Measurements from ENCODE around the gene SLC27A3. TPM values are rescaled to one million over a fixed set of nuclear protein-coding genes. Genes with fewer than 3 reads are reported as not detected.

SLC27A3 gene
- total RNA-seq, 1 experiment from 2014 or later: 38.9 TPM

GRCh38 chr1:153816283-153816889, 41.2 kb downstream of the SLC27A3 start:
- Mint-ChIP-seq H3K4me1 (no peaks in the 10 kb centered on the region), H3K27ac (no peak overlapping the region), H3K4me3 (no peak overlapping the region), H3K9me3 (no peaks in the 10 kb centered on the region), H3K36me3 (peaks cover 64% of the 10 kb centered on the region), H3K27me3 (ENCODE audit: low read depth) (no peaks in the 10 kb centered on the region)
- DNase-seq (ENCODE audit: low spot score): no peak
- TF ChIP-seq GTF2I (CRISPR knock-in tag; conservative IDR thresholded peaks at IDR 0.05) (no peak), TP53 (CRISPR knock-in tag; IDR thresholded peaks at IDR 0.05) (no peak), PRDM15 (CRISPR knock-in tag; IDR thresholded peaks at IDR 0.05) (no peak), EMX1 (CRISPR knock-in tag; IDR thresholded peaks at IDR 0.05) (no peak), TEAD1 (CRISPR knock-in tag; IDR thresholded peaks at IDR 0.05) (no peak), NR3C1 (CRISPR knock-in tag; conservative IDR thresholded peaks at IDR 0.05; ENCODE audit: low read depth) (no peak), SOX15 (CRISPR knock-in tag; IDR thresholded peaks at IDR 0.05) (no peak), ZSCAN18 (CRISPR knock-in tag; IDR thresholded peaks at IDR 0.05) (no peak), ERG (CRISPR knock-in tag; IDR thresholded peaks at IDR 0.05) (no peak), CBFB (CRISPR knock-in tag; IDR thresholded peaks at IDR 0.05; ENCODE audit: low read depth) (no peak)
- ChIA-PET POLR2A (no interaction called here), CTCF (interaction anchor here (0.6 to 1.5 kb wide), 3 partner anchors 14 to 130 kb away, joined by 3 to 4 read pairs (median 3); partner anchors contain the start of gene DENND4B)
- no peak for ATAC-seq

GRCh38 chr1:153818876-153819275, 43.7 kb downstream of the SLC27A3 start:
- H3K4me3 Mint-ChIP-seq: no peak overlapping the region
- TF ChIP-seq NFATC4 (CRISPR knock-in tag; IDR thresholded peaks at IDR 0.05) (no peak), JAZF1 (CRISPR knock-in tag; IDR thresholded peaks at IDR 0.05) (no peak), CREB1 (CRISPR knock-in tag; IDR thresholded peaks at IDR 0.05) (no peak), GTF2I (CRISPR knock-in tag; conservative IDR thresholded peaks at IDR 0.05) (no peak), MYBL2 (CRISPR knock-in tag; IDR thresholded peaks at IDR 0.05) (no peak), ZNF138 (CRISPR knock-in tag; conservative IDR thresholded peaks at IDR 0.05) (no peak), SOX15 (CRISPR knock-in tag; IDR thresholded peaks at IDR 0.05) (no peak), ZNF317 (CRISPR knock-in tag; IDR thresholded peaks at IDR 0.05; ENCODE audit: borderline replicate concordance, low read depth) (no peak), ZBTB21 (CRISPR knock-in tag; IDR thresholded peaks at IDR 0.05; ENCODE audit: borderline replicate concordance) (no peak), ERG (CRISPR knock-in tag; IDR thresholded peaks at IDR 0.05) (no peak), GRHL2 (CRISPR knock-in tag; IDR thresholded peaks at IDR 0.05; ENCODE audit: insufficient replicate concordance, severe bottlenecking) (no peak), TP53 (CRISPR knock-in tag; IDR thresholded peaks at IDR 0.05) (no peak), ZMAT4 (CRISPR knock-in tag; IDR thresholded peaks at IDR 0.05) (no peak), CBFB (CRISPR knock-in tag; IDR thresholded peaks at IDR 0.05; ENCODE audit: low read depth) (no peak), FOXJ3 (CRISPR knock-in tag; IDR thresholded peaks at IDR 0.05; ENCODE audit: borderline replicate concordance) (no peak)
- ATAC-seq (no peak), DNase-seq (ENCODE audit: low spot score) (no peak)
- peak overlapping the region; percentile 60; the same call in 1 of the 2 replicates for H3K27ac Mint-ChIP-seq
- no peaks in the 10 kb centered on the region for H3K9me3 Mint-ChIP-seq
- ChIA-PET POLR2A (no interaction called here), CTCF (no interaction called here)
- H3K36me3 Mint-ChIP-seq: peaks cover 49% of the 10 kb centered on the region
- no peaks in the 10 kb centered on the region for H3K27me3 Mint-ChIP-seq (ENCODE audit: low read depth)
- H3K4me1 Mint-ChIP-seq: no peaks in the 10 kb centered on the region
